IMR-90 (cell line): ENCODE data around the gene MPC1. TPM values are rescaled to one million over a fixed set of nuclear protein-coding genes. Genes with fewer than 3 reads are reported as not detected.

Experiments used
- ATAC-seq: fragments of 200-7000 bp; cut with Tn5 transposase; 2 replicates; pipeline ENCODE4 v1.9.1; 2020; ENCODE audit warnings: low read depth, mild to moderate bottlenecking, moderate library complexity
- BruUV-seq: library from RNA; stranded (reverse); fragments of 400-500 nt; replicated peaks from 2 replicates; lab custom pipeline; 2021; lab: Mats Ljungman, UMichigan
- CTCF ChIA-PET: fragments of 300-600 bp; formaldehyde crosslinking; extraction: SDS; loops from one replicate; lab custom pipeline; 2021; ENCODE audit warnings: antibody characterized with exemption; lab: Yijun Ruan, JAX
- POLR2A ChIA-PET: fragments of 300-600 bp; sonication (Branson Sonifier 250); formaldehyde crosslinking; loops from one replicate; lab custom pipeline; 2022; ENCODE audit warnings: antibody characterized with exemption; ENCODE audit not compliant: unreplicated experiment; lab: Charles Lee
- DNase-seq: peaks from one replicate; pipeline ENCODE4 v3.0.0; 2013
- H2AFZ ChIP-seq: replicated peaks from 2 replicates; pipeline ENCODE3; 2013; ENCODE audit warnings: low read length, mild to moderate bottlenecking; ENCODE audit not compliant: poor library complexity
- H2AK5ac ChIP-seq: 2 replicates; pipeline ENCODE4 v1.6.1; 2013; ENCODE audit warnings: low read depth, low read length, inconsistent platforms
- H2AK9ac ChIP-seq: replicated peaks from 2 replicates; pipeline ENCODE3; 2013; ENCODE audit warnings: mild to moderate bottlenecking, low read depth, low read length, moderate library complexity; ENCODE audit not compliant: poor library complexity
- H2BK120ac ChIP-seq: 2 replicates; pipeline ENCODE4 v1.6.1; 2013; ENCODE audit warnings: low read depth, low read length, inconsistent platforms
- H2BK15ac ChIP-seq: 3 replicates; pipeline ENCODE4 v1.6.1; 2013; ENCODE audit warnings: low read depth, low read length, inconsistent platforms
- H2BK20ac ChIP-seq: 2 replicates; pipeline ENCODE4 v1.6.1; 2013; ENCODE audit warnings: low read depth, mild to moderate bottlenecking, inconsistent platforms, low read length, moderate library complexity
- H2BK5ac ChIP-seq: 2 replicates; pipeline ENCODE4 v1.6.1; 2013; ENCODE audit warnings: mild to moderate bottlenecking, low read depth, low read length, inconsistent platforms; ENCODE audit not compliant: poor library complexity, severe bottlenecking
- H3K14ac ChIP-seq: replicated peaks from 2 replicates; pipeline ENCODE4 v1.6.1; 2013; ENCODE audit warnings: low read depth, low read length, inconsistent platforms
- H3K18ac ChIP-seq: 2 replicates; pipeline ENCODE4 v1.6.1; 2013; ENCODE audit warnings: low read depth, low read length, control low read depth
- H3K23ac ChIP-seq: 2 replicates; pipeline ENCODE4 v1.6.1; 2013; ENCODE audit warnings: low read depth, low read length, inconsistent platforms
- H3K27ac ChIP-seq: 2 replicates; pipeline ENCODE4 v1.5.1; 2013; ENCODE audit warnings: mild to moderate bottlenecking, control low read depth, low read length; ENCODE audit not compliant: insufficient read depth
- H3K27me3 ChIP-seq: 2 replicates; pipeline ENCODE4 v1.6.1; 2013; ENCODE audit warnings: low read length; ENCODE audit not compliant: control insufficient read depth, insufficient read depth
- H3K36me3 ChIP-seq: 2 replicates; pipeline ENCODE4 v1.6.1; 2013; ENCODE audit warnings: low read length, mixed read lengths; ENCODE audit not compliant: control insufficient read depth, insufficient read depth
- H3K4ac ChIP-seq: 2 replicates; pipeline ENCODE4 v1.6.1; 2013; ENCODE audit warnings: low read depth, low read length, inconsistent platforms
- H3K4me1 ChIP-seq: 2 replicates; pipeline ENCODE4 v1.6.1; 2013; ENCODE audit warnings: low read length, mixed read lengths; ENCODE audit not compliant: control insufficient read depth, insufficient read depth
- H3K4me2 ChIP-seq: 2 replicates; pipeline ENCODE4 v1.6.1; 2013; ENCODE audit warnings: low read depth, mild to moderate bottlenecking, control low read depth, low read length, moderate library complexity
- H3K4me3 ChIP-seq: 2 replicates; pipeline ENCODE4 v1.5.1; 2013; ENCODE audit warnings: low read depth, mild to moderate bottlenecking, control low read depth, low read length, moderate library complexity; ENCODE audit not compliant: insufficient read depth
- H3K56ac ChIP-seq: 2 replicates; pipeline ENCODE4 v1.6.1; 2013; ENCODE audit warnings: low read length, inconsistent platforms; ENCODE audit not compliant: insufficient read depth; ENCODE audit errors: extremely low read depth
- H3K79me1 ChIP-seq, 2 experiments: 2 replicates each; pipeline ENCODE4 v1.6.1; 2013; ENCODE audit warnings: low read length in 2 of 2, inconsistent platforms in 1 of 2, low read depth in 1 of 2
- H3K9ac ChIP-seq: 2 replicates; pipeline ENCODE4 v1.6.1; 2013; ENCODE audit warnings: low read depth, low read length, control low read depth
- H3K9me1 ChIP-seq: 2 replicates; pipeline ENCODE4 v1.6.1; 2013; ENCODE audit warnings: low read length, inconsistent platforms; ENCODE audit not compliant: insufficient read depth
- H3K9me3 ChIP-seq: 2 replicates; pipeline ENCODE4 v1.6.1; 2013; ENCODE audit warnings: low read length; ENCODE audit not compliant: control insufficient read depth, insufficient read depth
- H4K20me1 ChIP-seq: 2 replicates; pipeline ENCODE4 v1.6.1; 2013; ENCODE audit warnings: low read length, inconsistent platforms; ENCODE audit not compliant: insufficient read depth
- H4K5ac ChIP-seq: 2 replicates; pipeline ENCODE4 v1.6.1; 2013; ENCODE audit warnings: mild to moderate bottlenecking, low read depth, low read length, control low read depth
- H4K8ac ChIP-seq, 2 experiments: 2 replicates each; pipeline ENCODE4 v1.6.1; 2013; ENCODE audit warnings: low read depth in 2 of 2, low read length in 2 of 2, control low read depth in 1 of 2, inconsistent platforms in 1 of 2
- H4K91ac ChIP-seq: 2 replicates; pipeline ENCODE4 v1.6.1; 2013; ENCODE audit warnings: low read depth, low read length, inconsistent platforms; ENCODE audit not compliant: insufficient read depth
- CEBPB ChIP-seq: IDR thresholded peaks from 2 replicates; pipeline ENCODE4 v1.6.1; 2012; ENCODE audit warnings: low read depth, low read length, improper control_type of control experiment
- FOS ChIP-seq: fragments of 150-350 bp; IDR thresholded peaks from 2 replicates; pipeline ENCODE4 v1.6.1; 2016; ENCODE audit warnings: low read depth, low read length
- MAFK ChIP-seq: IDR thresholded peaks from 2 replicates; pipeline ENCODE4 v1.6.1; 2012; ENCODE audit warnings: low read depth, low read length, improper control_type of control experiment
- MAZ ChIP-seq: IDR thresholded peaks from 2 replicates; pipeline ENCODE4 v1.6.1; 2012; ENCODE audit warnings: low read depth, mild to moderate bottlenecking, low read length, improper control_type of control experiment, moderate library complexity, borderline replicate concordance
- MXI1 ChIP-seq: IDR thresholded peaks from 2 replicates; pipeline ENCODE4 v1.6.1; 2012; ENCODE audit warnings: low read depth, mild to moderate bottlenecking, low read length, moderate library complexity, borderline replicate concordance
- NFE2L2 ChIP-seq: fragments of 150-350 bp; IDR thresholded peaks from 2 replicates; pipeline ENCODE4 v1.6.1; 2016; ENCODE audit warnings: low read depth, mild to moderate bottlenecking, low read length
- POLR2A ChIP-seq: IDR thresholded peaks from 2 replicates; pipeline ENCODE4 v1.6.1; 2012; ENCODE audit warnings: mild to moderate bottlenecking, low read depth, low read length
- RCOR1 ChIP-seq: IDR thresholded peaks from 2 replicates; pipeline ENCODE4 v1.6.1; 2012; ENCODE audit warnings: mild to moderate bottlenecking, low read length, improper control_type of control experiment; ENCODE audit not compliant: insufficient replicate concordance
- RFX5 ChIP-seq: IDR thresholded peaks from 2 replicates; pipeline ENCODE4 v1.8.0; 2012; ENCODE audit warnings: low read depth, mild to moderate bottlenecking, low read length, moderate library complexity
- SMC3 ChIP-seq: fragments of 150-350 bp; IDR thresholded peaks from 2 replicates; pipeline ENCODE4 v1.6.1; 2016; ENCODE audit warnings: low read depth, mild to moderate bottlenecking, antibody characterized with exemption, low read length, moderate library complexity
- WGBS, 2 experiments: methylation state at CpG; one replicate each; pipeline versions ENCODE4 v1.1.5 to v1.1.7; 2013; ENCODE audit warnings: missing lambda C conversion rate in 2 of 2; ENCODE audit not compliant: insufficient read length in 1 of 2; ENCODE audit errors: extremely low coverage in 2 of 2; 5-methylcytosine and 5-hydroxymethylcytosine counted together
- dilution Hi-C: fragments of 300-500 bp; cut with HindIII; formaldehyde crosslinking; loops from one replicate; pipeline ENCODE4 v1.14.3; 2018; ENCODE audit warnings: low sequenced_read_pairs; ENCODE audit not compliant: unreplicated experiment
- in situ Hi-C: fragments of 300-500 bp; cut with MboI; formaldehyde crosslinking; loops from 3 replicates; pipeline ENCODE4 v1.14.3; 2019; ENCODE audit warnings: low sequenced_read_pairs, inconsistent platforms, mixed read lengths
- intact Hi-C: fragments of 100-400 bp; cut with micrococcal nuclease; formaldehyde crosslinking; loops from 2 replicates; pipeline ENCODE4 v1.10.0; 2022
- polyA plus RNA-seq, 3 experiments: library from polyadenylated mRNA; depleted of rRNA; stranded (reverse); fragments of >200 nt; gene quantifications; 2 replicates each; pipeline ENCODE4 v1.2.3, GENCODE V29; 2012; ENCODE audit warnings: low replicate concordance in 1 of 3
- total RNA-seq: library from RNA; depleted of rRNA; stranded (reverse); fragments of >200 nt; gene quantifications from 2 replicates; pipeline ENCODE4 v1.2.3, GENCODE V29; 2012
- TF ChIP-seq, protein P1 (sequence below): fragments of 150-350 bp; IDR thresholded peaks from 2 replicates; pipeline ENCODE4 v1.6.1; 2017; ENCODE audit warnings: mild to moderate bottlenecking, antibody characterized with exemption, low read length, low read depth

The MPC1 gene
- total and polyA plus RNA-seq, 2 of the 4 experiments (the other 2 are of a cell fraction): 10.9 to 12.0 TPM

DNA sequence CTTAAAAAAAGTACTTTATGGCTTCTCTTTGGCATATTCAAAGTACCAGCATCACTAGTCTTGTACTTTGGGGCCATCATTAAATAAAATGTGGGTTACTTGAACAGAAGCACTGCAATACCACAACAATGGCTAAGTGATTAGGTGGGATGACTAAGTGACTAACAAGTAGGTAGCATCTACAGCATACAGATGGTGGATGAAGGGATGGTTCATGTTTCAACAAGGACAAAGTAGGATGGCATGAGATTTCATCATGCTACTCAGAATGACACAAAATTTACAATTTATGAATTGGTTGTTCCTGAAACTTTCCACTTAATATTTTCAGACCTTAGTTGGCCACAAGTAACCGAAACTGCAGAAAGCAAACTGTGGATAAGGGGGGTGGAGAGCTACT lies 7.7 kb downstream of the MPC1 start:
- no peak overlapping the region for H2AK9ac ChIP-seq
- H3K79me1 ChIP-seq: no peaks in the 10 kb centered on the region
- TF ChIP-seq MXI1 (no peak), POLR2A (no peak), FOS (no peak), RCOR1 (no peak), SMC3 (no peak), RFX5 (no peak), CEBPB (no peak), MAZ (no peak), NFE2L2 (no peak), MAFK (no peak)
- TF ChIP-seq, protein P1, sequence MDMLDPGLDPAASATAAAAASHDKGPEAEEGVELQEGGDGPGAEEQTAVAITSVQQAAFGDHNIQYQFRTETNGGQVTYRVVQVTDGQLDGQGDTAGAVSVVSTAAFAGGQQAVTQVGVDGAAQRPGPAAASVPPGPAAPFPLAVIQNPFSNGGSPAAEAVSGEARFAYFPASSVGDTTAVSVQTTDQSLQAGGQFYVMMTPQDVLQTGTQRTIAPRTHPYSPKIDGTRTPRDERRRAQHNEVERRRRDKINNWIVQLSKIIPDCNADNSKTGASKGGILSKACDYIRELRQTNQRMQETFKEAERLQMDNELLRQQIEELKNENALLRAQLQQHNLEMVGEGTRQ: no peak
- H3K27ac ChIP-seq: no peak overlapping the region
- ATAC-seq (no peak), DNase-seq (no peak)
- ChIA-PET POLR2A (no interaction called here), CTCF (no interaction called here)
- H2BK20ac ChIP-seq: no peak overlapping the region
- no peak overlapping the region for H3K23ac ChIP-seq
- H3K27me3 ChIP-seq: no peaks in the 10 kb centered on the region
- in situ Hi-C loops: no loop called here
- no peak overlapping the region for H3K4me3 ChIP-seq
- H2BK15ac ChIP-seq: no peak overlapping the region
- no peak overlapping the region for H3K4me2 ChIP-seq
- H3K18ac ChIP-seq: no peak overlapping the region
- H3K9me3 ChIP-seq: no peaks in the 10 kb centered on the region
- no peak overlapping the region for H3K9ac ChIP-seq
- no peak overlapping the region for H2BK120ac ChIP-seq
- H4K20me1 ChIP-seq: no peaks in the 10 kb centered on the region
- no peak overlapping the region for H4K91ac ChIP-seq
- H2BK5ac ChIP-seq: no peak overlapping the region
- no TSS peak for BruUV-seq
- no peak overlapping the region for H4K5ac ChIP-seq
- no peak overlapping the region for H4K8ac ChIP-seq
- H2AK5ac ChIP-seq: no peak overlapping the region
- H3K9me1 ChIP-seq: no peaks in the 10 kb centered on the region
- intact Hi-C loops: no loop called here
- H3K4me1 ChIP-seq: no peaks in the 10 kb centered on the region
- no CpG with 5 or more reads among the region's 1 CpG for WGBS, 2 experiments
- no peak overlapping the region for H3K4ac ChIP-seq
- no peak overlapping the region for H2AFZ ChIP-seq
- H3K14ac ChIP-seq: no peak overlapping the region
- dilution Hi-C loops: no loop called here
- no peaks in the 10 kb centered on the region for H3K36me3 ChIP-seq
- no peak overlapping the region for H3K56ac ChIP-seq
